ENCODE results near the gene LCAT.
"Not testable (repeated sequence)": the region's sequence is repeated elsewhere in the genome, so short reads cannot be mapped to it uniquely, and the experiment has no call there.

Gene LCAT

GRCh38 chr16:67943619-67944504, at the start of gene LCAT:
Gene LCAT (minus strand): TSS chr16:67944120. CDS start chr16:67944101, 19 bp downstream.
- no peak for DNase-seq (ENCODE audit: low read depth in 2 of 2)

GRCh38 chr16:67993207-67994039, 49.5 kb upstream of the LCAT start:
- peak; percentile 54 to 56 for DNase-seq (ENCODE audit: low read depth in 2 of 2)

- no peak for DNase-seq (ENCODE audit: low read depth in 2 of 2)
Observed at GRCh38 chr16:67992661-67993206, 48.8 kb upstream of the LCAT start.

GRCh38 chr16:67990018-67990386, 46.1 kb upstream of the LCAT start:
- DNase-seq (ENCODE audit: low read depth in 2 of 2): no peak

- no peak for DNase-seq (ENCODE audit: low read depth in 2 of 2)
Observed at GRCh38 chr16:67989322-67990017, 45.5 kb upstream of the LCAT start.

- no peak for DNase-seq (ENCODE audit: low read depth in 2 of 2)
Observed at GRCh38 chr16:67988675-67989074, 44.8 kb upstream of the LCAT start.

- no peak for DNase-seq (ENCODE audit: low read depth in 2 of 2)
Observed at GRCh38 chr16:67987460-67988160, 43.7 kb upstream of the LCAT start.

- no peak for DNase-seq (ENCODE audit: low read depth in 2 of 2)
Observed at GRCh38 chr16:67986949-67987348, 43.0 kb upstream of the LCAT start.

GRCh38 chr16:67982011-67982696, 38.2 kb upstream of the LCAT start:
- DNase-seq (ENCODE audit: low read depth in 2 of 2): no peak

- DNase-seq (ENCODE audit: low read depth in 2 of 2): no peak
Observed at GRCh38 chr16:67979955-67980678, 36.2 kb upstream of the LCAT start, which contains the start of gene DPEP3. Gene DPEP3 (minus strand): TSS chr16:67980499. CDS start chr16:67980380, 119 bp downstream.

- no peak for DNase-seq (ENCODE audit: low read depth in 2 of 2)
Observed at GRCh38 chr16:67977469-67978227, 33.7 kb upstream of the LCAT start.

- no peak for DNase-seq (ENCODE audit: low read depth in 2 of 2)
Observed at GRCh38 chr16:67977005-67977404, 33.1 kb upstream of the LCAT start.

GRCh38 chr16:67976205-67976604, 32.3 kb upstream of the LCAT start:
- no peak for DNase-seq (ENCODE audit: low read depth in 2 of 2)

- no peak for DNase-seq (ENCODE audit: low read depth in 2 of 2)
Observed at GRCh38 chr16:67975321-67976105, 31.6 kb upstream of the LCAT start.

- DNase-seq (ENCODE audit: low read depth in 2 of 2): not testable (repeated sequence)
Observed at GRCh38 chr16:67972285-67972684, 28.4 kb upstream of the LCAT start.

- no peak for DNase-seq (ENCODE audit: low read depth in 2 of 2)
Observed at GRCh38 chr16:67971111-67971510, 27.2 kb upstream of the LCAT start.

GRCh38 chr16:67969254-67970039, 25.5 kb upstream of the LCAT start:
- no peak for DNase-seq (ENCODE audit: low read depth in 2 of 2)
